Activated CD8-positive, alpha-beta memory T cell treated with anti-CD3 and anti-CD28 coated beads for 1 hour (primary cell): Measurements from ENCODE around the gene CCDC110.
"Not testable (repeated sequence)": the region's sequence is repeated elsewhere in the genome, so short reads cannot be mapped to it uniquely, and the experiment has no call there.

Experiments
- DNase-seq, 2 donors: peaks; one replicate each; pipeline ENCODE4 v3.0.0-alpha.2; 2020; ENCODE audit warnings: low read depth in 1 of 2; ENCODE audit errors: extremely low read depth in 1 of 2

The CCDC110 gene

DNA sequence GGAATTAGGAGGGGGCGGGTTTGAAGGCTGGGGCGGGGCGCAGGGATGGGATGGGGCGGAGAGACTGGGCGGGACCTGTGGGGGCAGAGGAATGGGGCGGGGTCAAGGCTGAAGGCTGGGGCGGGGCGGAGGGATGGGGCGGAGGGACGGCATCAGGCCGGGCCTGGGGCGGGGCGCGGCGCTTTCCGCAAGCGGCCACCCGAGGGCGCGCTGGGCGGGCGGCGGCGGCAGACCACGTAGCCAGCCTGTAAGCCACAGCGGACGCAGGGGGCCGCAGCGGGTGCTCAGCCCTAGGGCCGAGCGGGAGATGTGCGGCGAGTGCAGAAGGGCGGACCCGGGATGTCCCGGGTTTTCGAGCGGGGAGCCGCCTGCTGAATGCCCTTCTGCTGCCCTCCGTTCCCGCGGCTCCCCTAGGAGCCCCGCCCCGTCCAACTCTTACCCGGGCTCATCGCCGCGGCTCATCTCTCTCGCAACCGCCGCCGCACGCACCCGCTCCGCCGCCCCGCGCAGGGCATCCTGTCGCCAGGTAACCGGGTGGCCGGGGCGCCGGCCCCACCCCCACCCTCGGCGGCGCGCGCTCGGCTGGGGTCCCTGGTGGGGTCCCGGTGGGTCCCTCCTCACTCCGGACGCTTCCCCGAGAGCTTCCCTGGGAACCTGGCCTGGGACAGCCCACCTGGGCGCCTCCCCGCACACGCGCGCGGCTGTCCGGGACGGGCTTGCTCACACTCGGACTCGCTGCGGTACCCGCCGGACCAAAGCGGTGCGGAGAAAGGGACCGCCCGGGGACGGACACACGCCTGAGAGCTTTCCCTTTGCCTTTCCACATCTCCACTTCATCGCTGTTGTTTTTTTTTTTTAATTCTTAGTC, at the start of gene CCDC110:
Gene CCDC110 (minus strand): TSS at position 499 of the 868 bp plus-strand sequence. CDS start 50 bp downstream, at position 449.
- DNase-seq, result peak; percentile 82 to 84

DNA sequence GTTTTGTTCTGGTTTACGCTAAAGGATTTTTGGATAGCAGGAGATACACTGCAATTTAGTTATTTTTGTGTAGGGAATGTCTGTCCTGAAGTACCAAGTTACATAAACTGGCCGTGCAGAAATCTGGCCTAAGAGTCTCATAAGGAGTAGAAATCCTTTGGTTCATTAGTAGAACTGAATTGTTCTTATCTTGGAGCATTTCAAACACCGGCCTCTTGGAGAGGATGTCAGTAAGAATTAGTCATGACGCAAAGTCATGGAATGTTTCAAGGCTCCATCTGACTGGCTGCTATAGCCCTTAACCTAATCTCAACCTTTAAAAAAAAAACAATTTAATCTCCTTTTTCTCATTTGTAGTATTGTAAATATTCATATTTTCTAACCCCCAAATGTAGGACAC, 48.6 kb upstream of the CCDC110 start:
- no peak for DNase-seq

DNA sequence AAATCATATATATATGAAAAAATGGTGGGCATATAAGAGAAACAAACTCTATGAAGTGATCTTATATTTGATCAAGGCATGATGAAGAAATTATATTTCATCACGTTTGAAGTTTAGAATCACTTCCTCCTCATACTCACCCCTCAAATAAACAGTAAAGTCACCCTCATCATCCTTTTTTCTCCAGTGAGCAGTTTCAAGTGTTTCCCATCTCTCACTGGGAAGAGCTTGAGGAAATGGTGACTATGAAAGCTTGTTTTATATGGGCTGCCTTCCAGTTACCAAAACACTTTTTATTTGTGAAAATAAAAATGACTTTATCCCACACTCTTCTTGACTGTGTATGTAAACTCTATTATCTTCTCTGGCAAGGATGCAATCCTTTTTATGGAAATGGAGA, 47.0 kb upstream of the CCDC110 start:
- DNase-seq, result no peak

DNA sequence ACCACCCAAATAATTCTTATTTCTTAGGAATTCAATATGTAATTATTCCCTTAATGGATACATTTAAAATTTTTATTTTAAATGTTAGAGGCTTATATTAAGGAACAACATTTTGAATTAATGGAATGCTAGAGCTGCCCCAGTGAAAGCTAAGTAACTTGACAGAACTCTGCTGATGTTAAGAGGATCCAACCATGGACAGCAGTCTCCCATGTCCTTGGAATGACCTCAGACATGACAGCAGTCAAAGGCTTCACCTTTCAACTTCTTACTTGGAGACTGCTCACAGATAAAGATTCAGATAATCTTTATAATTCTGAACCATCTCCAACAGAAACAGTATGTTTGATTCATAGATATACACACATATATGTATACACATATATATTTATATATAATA, 46.5 kb upstream of the CCDC110 start:
- no peak for DNase-seq

DNA sequence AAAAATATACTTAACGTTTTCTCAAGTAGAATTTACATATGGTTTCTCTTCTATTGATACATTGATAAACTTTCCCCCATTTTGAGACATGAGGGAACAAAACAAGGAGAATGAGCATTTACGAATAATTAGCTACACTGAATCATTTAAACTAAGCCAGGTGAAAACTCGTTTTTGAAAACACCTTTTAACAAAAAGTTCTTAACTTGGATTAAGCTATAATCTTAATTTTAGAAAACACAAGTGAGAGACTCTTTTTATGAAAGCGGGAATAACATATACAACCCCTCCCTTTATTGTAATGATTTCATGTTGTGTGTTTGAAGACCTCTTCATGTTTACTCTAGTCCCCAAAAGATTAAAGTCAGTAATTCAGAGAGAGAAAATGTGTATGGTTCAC, 43.7 kb upstream of the CCDC110 start:
- no peak for DNase-seq

DNA sequence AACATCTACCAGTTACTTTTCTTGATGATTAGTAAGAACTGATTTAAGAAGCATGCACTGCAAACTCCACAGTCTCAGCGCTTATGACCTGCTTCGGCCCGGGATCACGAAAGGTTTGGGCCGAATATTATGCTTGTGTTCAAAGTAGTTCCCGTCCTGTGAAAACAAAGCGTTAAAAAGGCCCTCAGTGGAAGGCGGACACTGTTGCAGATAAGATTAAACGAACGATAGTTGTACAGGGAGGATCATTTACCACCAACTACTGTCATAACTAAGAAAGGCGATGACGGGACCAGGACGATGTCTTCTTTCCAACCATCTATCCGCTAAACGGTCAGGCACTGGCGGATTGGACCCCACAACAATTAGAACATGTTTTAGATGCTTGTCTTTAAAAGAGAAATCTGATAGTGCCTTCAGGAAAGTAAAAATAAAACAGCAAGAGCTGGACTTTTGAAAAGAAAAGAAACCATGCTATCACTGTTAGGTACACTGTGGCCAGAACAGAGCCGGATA, 42.7 kb upstream of the CCDC110 start:
- no peak for DNase-seq

DNA sequence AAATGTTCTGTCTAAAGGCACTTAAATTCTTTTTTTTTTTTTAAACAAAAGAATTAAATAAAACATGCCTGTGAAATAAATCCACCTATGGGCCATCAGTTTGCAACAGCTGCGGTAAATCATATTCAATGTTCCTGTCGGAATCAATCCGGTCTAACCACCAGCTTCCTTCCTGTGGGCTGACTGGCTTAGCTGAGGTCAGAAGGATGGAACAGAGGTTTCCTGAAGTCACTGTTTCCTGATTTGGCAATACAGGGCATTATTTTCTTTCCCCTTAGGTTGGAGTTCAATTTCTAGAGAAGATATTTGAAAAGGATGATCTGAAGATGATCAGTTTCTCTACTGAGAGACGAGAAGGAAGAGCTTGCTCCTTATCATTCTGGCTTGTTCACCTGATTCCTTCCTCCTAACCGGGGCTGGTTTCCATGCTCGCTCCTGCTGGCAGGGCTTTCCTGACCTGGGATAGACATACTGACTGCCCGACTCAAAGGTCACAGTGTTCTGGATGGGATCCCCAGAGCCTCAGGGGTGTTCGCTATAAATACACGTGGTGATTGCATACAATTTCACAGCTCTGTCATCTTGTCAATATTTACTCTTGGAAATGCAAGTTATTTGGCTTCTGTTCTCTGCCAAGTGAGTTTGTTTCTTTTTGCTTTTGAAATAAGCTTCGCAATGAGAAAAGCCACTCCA, 42.1 kb upstream of the CCDC110 start:
- no peak for DNase-seq

DNA sequence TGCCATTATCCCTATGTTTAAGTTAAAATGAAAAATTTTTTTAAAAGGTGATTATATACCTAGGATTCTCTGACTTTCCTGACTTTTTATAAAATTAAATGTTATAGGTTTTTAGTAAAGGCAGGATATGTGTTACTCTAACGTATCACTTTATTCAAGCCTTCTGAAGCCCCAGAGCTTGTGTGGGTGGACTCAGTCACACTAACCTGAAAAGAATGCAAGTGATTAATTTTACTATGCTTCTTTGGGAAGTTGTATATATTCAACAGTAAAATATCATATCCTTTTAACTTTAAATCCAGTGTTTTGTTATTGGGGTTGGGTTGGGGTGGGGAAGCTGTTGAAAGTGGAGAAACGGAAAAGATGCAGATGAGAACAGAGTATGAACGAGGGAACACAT, 41.0 kb upstream of the CCDC110 start:
- no peak for DNase-seq

DNA sequence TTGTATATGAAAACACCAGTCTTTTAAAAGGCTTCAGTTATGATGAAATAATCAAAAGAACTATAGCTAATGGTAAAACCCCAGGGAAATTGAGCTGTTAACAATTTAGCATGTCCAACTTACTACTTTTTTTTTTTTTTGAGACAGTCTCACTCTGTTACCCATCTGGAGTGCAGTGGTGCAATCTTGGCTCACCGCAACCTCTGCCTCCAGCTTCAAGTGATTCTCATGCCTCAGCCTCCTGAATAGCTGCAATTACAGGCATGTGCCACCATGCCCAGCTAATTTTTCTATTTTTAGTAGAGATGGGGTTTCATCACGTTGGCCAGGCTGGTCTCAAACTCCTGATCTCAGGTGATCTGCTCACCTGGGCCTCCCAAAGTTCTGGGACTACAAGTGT, 39.7 kb upstream of the CCDC110 start:
- DNase-seq, result not testable (repeated sequence)

DNA sequence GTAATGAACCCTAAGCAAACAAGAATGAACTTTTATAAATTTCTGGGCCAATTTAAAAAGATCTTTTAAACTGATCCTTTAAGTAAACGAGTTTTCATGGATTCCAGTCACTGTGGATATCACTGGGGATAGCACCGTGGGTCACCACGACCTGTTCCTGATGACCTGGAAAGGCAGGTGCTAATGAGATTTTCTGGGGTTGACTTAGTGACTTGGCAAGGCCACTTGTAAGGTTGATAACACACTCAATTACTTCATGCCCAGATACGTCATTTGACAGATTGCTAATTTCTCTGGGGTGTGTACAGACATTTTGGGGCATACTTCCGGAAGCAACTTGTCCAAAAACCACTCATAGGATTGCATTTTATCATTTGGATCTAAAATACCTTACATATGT, 39.3 kb upstream of the CCDC110 start:
- DNase-seq, result no peak

DNA sequence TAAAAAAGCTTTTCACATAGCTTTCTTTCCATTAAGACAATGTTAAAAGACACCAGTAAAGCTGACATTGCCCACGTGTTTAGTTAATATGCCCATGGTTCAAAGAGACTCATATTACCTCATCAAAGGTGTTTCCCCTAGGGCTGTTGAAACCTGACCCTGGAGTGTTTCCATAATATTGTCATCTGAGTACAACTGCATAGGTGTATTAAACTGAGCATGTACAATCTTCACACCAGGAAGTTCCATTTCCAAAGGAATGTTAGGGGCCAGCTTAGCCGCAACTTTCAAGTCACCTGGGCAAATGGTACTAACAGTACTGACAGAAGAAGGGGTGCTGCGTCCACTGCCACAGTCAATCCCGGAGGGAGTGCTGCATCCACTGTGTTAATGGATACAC, 36.6 kb upstream of the CCDC110 start:
- no peak for DNase-seq

DNA sequence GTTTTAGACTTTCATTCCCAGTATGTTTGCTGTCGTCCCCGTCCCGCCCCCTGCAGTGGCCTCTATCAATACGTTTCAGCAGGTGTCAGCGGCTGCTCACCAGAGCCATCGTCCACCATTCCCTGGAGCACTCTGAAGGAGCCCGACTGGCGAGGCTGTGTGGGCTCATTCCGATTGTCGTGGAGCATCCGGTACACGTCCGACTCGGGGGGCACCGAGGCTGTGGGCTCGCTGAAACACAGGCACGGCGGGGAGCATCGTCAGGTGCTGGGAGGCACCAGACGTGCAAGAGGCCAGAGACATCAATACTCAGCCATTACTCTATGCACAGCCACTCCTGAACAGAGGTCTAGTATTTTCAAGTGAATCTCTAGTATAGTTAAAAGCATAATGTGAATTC, 34.9 kb upstream of the CCDC110 start:
- DNase-seq, result no peak

DNA sequence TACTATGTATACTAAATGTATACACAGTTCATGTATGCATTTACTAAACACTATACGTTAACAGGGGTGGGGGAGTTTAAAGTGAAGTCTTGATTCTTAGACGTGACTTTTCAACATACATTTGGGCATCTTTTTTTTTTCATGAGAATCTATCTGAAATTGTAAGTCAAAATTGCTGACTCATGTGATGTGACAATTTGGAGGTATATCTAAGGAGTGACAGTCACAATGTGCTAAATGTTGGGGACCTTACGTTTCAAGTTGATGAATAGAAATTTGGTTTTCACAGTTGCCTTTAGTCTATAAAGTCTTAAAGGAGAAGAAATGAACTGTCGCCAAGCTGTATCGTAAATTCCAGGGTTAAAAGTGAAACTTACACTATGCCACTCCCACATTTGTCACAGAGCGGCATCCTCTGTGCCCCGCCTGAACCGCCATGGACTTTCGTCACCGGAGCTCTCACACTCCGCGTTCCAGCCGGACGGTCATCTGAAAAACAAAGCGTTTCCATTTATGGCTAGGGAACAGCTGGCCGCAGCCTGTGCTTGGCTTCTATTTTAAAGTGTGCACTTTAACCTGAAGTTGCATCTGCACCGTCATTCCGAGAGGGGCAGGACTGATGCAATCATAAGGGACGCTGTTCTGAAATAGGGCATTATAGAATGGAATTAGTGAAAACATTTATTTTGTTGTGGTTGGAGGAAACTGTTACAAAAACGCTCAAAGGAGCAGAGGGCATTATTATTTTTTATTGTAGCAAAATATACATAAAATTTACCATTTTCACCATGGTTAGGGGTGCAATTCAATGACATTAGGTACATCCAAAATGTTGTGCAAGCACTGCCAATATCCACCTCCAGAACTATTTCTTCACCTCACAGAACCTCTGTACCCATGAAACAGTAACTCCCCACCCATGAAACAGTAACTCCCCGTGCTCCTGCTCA, 32.8 kb upstream of the CCDC110 start:
- no peak for DNase-seq

DNA sequence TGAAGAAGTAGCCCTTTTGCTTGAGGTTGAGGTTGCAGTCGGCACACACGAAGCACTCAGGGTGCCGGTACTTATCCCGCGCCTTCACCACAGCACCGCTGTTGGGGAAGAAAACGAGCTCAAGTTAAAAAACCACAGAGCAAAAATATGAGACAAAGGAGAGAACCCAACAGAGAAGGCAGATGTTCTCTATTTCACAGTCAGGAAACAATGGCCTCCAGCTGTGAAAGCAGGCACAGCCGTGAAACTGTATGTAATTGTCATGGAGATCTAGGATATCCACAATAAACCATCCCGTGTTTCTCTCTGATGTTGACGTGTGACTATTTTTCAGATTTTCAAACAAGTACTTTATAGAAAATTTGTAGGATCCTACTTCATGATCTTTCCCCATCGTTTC, 30.9 kb upstream of the CCDC110 start:
- DNase-seq, result no peak

DNA sequence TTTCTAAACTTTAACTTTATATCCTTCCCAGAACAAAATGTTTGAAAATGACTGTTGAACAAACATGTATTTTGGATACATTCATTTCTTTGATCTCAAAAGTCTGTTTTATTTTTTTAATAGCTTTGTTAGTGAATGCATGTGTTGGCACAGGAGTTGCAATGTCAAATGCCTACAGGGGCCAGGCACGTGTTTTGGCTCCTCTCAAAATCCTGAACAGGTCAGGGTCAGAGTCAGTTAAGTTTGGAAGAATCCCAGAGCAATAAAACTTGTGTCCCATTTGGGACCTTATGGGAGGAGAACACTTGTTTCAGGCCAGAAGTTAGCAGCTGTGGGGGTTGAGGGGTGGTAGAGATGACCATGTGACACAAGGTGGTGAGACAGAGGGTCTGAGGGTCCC, 29.0 kb upstream of the CCDC110 start:
- no peak for DNase-seq

DNA sequence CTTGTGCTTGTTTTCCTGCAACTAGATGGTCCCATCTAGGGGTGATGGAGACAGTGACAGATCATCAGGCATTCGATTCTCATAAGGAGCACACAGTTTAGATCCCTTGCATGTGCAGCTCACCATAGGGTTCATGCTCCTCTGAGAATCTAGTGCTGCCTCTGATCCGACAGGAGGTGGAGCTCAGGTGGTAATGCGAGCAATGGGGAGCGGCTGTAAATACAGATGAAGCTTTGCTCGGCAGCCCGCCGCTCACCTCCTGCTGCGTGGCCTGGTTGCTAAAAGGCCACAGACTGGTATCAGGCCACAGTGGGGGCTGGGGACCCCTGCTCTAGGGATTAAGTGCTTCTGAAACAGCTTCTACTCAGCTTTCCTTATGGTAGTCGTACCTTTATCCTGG, 28.5 kb upstream of the CCDC110 start:
- DNase-seq, result no peak

DNA sequence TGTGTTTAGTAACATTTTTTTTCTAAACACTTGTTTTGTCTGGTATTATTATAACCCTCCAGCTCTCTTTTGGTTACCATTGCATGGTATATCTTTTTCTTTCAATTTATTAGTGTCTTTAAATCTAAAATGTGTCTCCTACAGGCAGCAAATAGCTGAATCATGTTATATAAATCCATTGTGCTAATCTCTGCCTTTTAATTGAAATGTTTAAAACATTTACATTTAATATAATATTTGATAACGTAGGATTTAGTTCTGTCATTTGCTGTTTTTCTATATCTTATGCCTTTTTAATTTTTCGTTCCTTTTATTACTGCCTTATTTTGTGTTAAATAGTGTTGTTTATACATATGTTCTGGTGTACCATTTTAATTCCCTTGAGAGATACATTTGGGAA, 17.1 kb upstream of the CCDC110 start:
- no peak for DNase-seq

DNA sequence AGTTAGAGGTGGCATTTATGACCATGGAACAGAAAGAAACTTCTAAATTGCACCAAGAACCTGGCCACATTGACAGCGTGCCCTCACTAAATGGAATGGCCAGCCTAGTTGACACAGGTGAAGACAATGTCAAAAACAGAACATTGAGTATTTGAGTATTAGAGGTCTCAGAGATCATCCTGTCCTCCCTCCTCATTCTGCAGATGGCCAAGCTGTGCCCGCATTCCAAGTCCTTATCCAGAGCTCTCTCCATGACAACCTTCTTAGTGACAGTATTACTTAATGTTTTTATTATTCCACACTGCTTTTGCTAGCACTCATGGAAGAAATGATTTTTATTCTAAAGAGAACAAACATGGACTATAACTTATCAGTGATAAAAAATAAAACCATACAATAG, 9.9 kb upstream of the CCDC110 start:
- DNase-seq, result no peak

DNA sequence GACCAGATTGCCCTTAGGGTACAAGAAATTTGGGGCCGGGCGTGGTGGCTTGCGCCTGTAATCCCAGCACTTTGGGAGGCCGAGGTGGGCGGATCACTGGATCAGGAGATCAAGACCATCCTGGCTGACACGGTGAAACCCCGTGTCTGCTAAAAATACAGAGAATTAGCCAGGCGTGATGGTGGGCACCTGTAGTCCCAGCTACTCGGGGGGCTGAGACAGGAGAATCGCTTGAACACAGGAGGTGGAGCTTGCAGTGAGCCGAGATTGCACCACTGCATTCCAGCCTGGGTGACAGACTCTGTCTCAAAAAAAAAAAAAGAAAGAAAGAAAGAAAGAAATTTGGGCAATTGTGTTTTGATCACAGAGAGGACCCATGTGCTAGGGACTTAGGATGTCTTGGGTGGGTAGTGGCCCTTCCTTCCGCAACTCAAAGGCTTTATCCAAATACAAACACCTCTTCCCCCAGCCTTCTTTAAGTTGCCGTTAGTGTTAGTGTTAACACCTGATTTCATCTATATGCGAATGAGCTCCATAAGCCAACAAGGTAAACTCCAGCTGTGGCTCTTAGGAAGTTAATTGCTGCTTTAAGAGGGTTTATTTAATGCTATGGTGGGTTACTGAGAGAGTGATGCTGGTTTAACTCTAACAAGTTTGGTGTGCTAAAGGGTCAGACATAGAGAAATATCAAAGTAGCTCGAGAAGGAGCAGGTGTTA, 8.6 kb upstream of the CCDC110 start:
- DNase-seq, result no peak

DNA sequence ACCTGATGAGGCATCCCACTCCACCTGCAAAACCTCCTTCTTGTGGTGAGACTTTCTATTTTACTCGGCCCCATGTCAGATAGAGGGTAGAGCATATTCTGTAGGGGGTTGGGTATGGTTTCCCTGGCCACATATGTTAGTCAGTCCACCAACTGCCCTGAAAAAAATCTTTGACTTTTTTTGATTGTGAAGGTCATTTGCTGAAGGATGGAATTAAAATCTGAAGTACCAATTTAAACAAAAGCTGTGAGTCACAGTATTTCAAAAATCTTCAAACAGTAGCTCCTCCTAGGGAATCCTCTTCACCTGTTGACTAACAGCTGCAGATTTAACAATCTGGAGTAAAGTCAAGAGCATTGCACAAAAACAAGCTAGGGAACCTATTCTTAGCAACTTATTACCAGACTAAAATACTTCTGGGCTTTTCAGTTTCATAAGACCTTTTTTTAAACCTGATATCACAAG, 8.0 kb upstream of the CCDC110 start:
- DNase-seq, result no peak
